ENCODE results near the gene SAFB2. TPM values are rescaled to one million over a fixed set of nuclear protein-coding genes. Genes with fewer than 3 reads are reported as not detected.
A peak's percentile ranks its signal among the peaks of the same experiment; 100 is the strongest.

SAFB2 gene
- total RNA-seq, 6 donors from 2014 or later: 41.8 to 273 (median 94.5) TPM

DNA sequence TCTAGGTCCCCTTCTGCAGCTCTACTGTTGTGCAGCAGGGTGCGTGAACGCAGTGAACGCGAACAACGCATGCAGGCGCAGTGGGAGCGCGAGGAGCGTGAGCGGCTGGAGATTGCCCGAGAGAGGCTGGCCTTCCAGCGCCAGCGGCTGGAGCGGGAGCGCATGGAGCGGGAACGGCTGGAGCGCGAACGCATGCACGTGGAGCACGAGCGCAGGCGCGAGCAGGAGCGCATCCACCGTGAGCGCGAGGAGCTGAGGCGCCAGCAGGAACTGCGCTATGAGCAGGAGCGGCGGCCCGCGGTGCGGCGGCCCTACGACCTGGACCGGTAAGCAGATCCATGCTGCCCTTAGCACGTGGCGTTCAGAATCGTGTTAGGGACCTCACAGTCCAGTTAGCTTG, 38.9 kb upstream of the SAFB2 start:
- TF ChIP-seq EP300 (IDR thresholded peaks at IDR 0.05): no peak
- no peak for TF ChIP-seq POLR2AphosphoS5 (IDR thresholded peaks at IDR 0.05)
- TF ChIP-seq POLR2A (IDR thresholded peaks at IDR 0.05): no peak
- TF ChIP-seq, protein P1, sequence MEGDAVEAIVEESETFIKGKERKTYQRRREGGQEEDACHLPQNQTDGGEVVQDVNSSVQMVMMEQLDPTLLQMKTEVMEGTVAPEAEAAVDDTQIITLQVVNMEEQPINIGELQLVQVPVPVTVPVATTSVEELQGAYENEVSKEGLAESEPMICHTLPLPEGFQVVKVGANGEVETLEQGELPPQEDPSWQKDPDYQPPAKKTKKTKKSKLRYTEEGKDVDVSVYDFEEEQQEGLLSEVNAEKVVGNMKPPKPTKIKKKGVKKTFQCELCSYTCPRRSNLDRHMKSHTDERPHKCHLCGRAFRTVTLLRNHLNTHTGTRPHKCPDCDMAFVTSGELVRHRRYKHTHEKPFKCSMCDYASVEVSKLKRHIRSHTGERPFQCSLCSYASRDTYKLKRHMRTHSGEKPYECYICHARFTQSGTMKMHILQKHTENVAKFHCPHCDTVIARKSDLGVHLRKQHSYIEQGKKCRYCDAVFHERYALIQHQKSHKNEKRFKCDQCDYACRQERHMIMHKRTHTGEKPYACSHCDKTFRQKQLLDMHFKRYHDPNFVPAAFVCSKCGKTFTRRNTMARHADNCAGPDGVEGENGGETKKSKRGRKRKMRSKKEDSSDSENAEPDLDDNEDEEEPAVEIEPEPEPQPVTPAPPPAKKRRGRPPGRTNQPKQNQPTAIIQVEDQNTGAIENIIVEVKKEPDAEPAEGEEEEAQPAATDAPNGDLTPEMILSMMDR (IDR thresholded peaks at IDR 0.05): no peak
- Histone ChIP-seq H3K9me3 (no peaks in the 10 kb centered on the region), H3K4me1 (no peaks in the 10 kb centered on the region), H3K36me3 (peaks cover 73 to 100% (median 93%) of the 10 kb centered on the region in 4 donors), H3K4me3 (no peak overlapping the region), H3K27me3 (no peaks in the 10 kb centered on the region), H3K27ac (no peak overlapping the region)
- no peak for ATAC-seq (ENCODE audit: low FRiP score in 2 of 2)
- WGBS, 2 donors: 97% methylated on average over 42 of the region's 42 CpGs
- peak in 1 of 2 donors; percentile 82 for DNase-seq

DNA sequence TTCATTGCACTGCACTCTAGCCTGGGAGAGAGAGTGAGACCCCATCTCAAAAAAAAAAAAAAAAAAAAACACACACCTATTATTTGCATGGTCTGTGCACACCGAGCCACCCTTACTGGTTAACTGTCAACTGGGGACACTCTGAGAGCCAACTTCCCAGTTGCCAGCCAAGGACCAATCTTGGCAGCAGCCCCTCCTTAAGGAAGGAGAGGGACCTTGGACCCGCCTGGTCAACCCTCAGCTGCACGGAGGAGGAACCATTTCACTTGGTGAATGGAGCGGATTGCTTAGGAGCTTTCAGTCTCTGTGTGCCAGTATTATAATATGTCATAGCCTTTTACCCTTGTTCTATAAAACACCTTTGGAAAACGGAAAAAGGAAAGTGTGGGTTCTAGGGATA, 32.8 kb upstream of the SAFB2 start:
- ATAC-seq (ENCODE audit: low FRiP score in 2 of 2): no peak
- TF ChIP-seq POLR2AphosphoS5 (IDR thresholded peaks at IDR 0.05) (no peak), POLR2A (IDR thresholded peaks at IDR 0.05) (no peak), EP300 (IDR thresholded peaks at IDR 0.05) (no peak)
- TF ChIP-seq, protein P1 (IDR thresholded peaks at IDR 0.05): no peak
- Histone ChIP-seq H3K9me3 (no peaks in the 10 kb centered on the region), H3K4me3 (no peak overlapping the region), H3K27me3 (no peaks in the 10 kb centered on the region), H3K27ac (no peak overlapping the region), H3K4me1 (no peaks in the 10 kb centered on the region), H3K36me3 (peaks cover 72 to 100% (median 92%) of the 10 kb centered on the region in 4 donors)
- no peak for DNase-seq
- 87 to 89% methylated on average over 5 of the region's 5 CpGs for WGBS, 2 donors

DNA sequence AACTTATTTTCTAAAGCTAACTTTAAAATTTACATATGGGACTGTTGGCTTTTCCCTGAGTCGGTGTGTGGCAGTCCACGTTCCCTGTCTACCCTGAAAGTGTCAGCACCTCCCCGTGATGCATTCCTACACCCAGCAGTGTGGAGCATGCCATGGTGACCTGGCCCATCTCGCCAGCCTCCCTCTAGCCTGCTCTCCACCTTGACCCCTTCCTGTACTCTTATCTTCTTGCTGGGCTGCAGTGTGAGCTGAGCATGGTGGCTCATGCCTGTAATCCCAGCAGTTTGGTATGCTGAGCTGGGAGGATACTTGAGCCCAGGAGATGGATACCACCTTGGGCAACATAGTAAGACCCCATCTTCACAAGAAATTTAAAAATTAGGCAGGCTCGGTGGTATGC, 32.4 kb upstream of the SAFB2 start:
- no peak for ATAC-seq (ENCODE audit: low FRiP score in 2 of 2)
- H3K27ac ChIP-seq: no peak overlapping the region
- 93 to 98% methylated on average over 5 of the region's 5 CpGs for WGBS, 2 donors

DNA sequence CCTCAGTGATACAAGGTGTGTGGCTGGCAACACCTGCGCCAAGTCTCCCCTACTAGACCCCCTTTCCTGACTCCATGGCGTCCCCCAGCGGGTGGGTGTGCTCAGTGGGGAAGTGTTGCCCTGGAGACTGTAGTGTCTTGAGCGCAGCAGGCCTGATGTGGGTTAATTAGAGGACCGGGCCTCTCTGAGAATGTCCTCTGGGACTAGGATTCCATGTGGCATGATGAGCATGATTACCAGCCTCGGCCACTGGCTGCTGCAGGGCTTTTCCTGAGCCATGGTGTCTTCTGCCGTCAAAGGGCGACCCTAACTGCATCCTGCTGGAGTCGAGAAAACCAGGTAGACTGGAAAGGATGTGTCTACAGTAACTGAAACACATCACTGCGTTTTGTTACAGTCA, 29.7 kb upstream of the SAFB2 start:
- DNase-seq (no peak), ATAC-seq (ENCODE audit: low FRiP score in 2 of 2) (peak in 1 of 2 donors; percentile 24)
- 97 to 98% methylated on average over 10 of the region's 10 CpGs for WGBS, 2 donors
- Histone ChIP-seq H3K27ac (no peak overlapping the region), H3K36me3 (peaks cover 74 to 92% (median 82%) of the 10 kb centered on the region in 4 donors), H3K4me1 (no peaks in the 10 kb centered on the region), H3K4me3 (no peak overlapping the region), H3K27me3 (no peaks in the 10 kb centered on the region), H3K9me3 (no peaks in the 10 kb centered on the region)
- TF ChIP-seq EP300 (IDR thresholded peaks at IDR 0.05): no peak
- no peak for TF ChIP-seq POLR2A (IDR thresholded peaks at IDR 0.05)
- TF ChIP-seq POLR2AphosphoS5 (IDR thresholded peaks at IDR 0.05): no peak
- TF ChIP-seq, protein P1 (IDR thresholded peaks at IDR 0.05): no peak

More for the DNA sequence above, 32.4 kb upstream of the SAFB2 start:
- Histone ChIP-seq H3K27me3 (no peaks in the 10 kb centered on the region), H3K4me1 (no peaks in the 10 kb centered on the region), H3K9me3 (no peaks in the 10 kb centered on the region), H3K36me3 (peaks cover 76 to 100% (median 95%) of the 10 kb centered on the region in 4 donors), H3K4me3 (no peak overlapping the region)
- DNase-seq: no peak
- no peak for TF ChIP-seq POLR2AphosphoS5 (IDR thresholded peaks at IDR 0.05)
- TF ChIP-seq, protein P1 (IDR thresholded peaks at IDR 0.05): no peak
- TF ChIP-seq EP300 (IDR thresholded peaks at IDR 0.05): no peak
- TF ChIP-seq POLR2A (IDR thresholded peaks at IDR 0.05): no peak

DNA sequence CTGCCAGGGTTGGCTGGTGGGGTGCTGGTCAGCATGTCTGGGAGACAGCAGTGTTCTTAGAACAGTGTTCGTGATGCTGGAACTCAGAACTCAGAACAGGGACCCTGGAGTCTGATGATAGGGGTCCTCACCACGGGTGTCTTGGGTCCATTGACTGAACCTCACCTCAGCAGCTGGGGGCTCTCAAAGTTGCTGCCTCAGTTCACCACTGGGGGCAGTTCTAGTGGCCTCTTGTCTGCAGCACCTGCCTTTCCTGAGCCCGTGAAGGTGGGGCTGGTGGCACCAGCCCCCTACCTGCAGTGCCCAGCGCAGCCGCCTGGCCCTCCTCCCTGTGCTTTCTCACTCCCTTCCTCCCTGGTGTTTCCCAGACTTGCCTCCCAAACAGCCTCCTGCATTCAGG, 28.8 kb upstream of the SAFB2 start:
- no peak for DNase-seq
- H3K36me3 ChIP-seq: peaks cover 76 to 92% (median 83%) of the 10 kb centered on the region in 4 donors
- WGBS, 2 donors: 92 to 94% methylated on average over 3 to 5 of the region's 5 CpGs
- H3K4me1 ChIP-seq: no peaks in the 10 kb centered on the region
- H3K4me3 ChIP-seq: no peak overlapping the region
- TF ChIP-seq POLR2A (IDR thresholded peaks at IDR 0.05): no peak
- TF ChIP-seq, protein P1 (IDR thresholded peaks at IDR 0.05): no peak
- TF ChIP-seq EP300 (IDR thresholded peaks at IDR 0.05): no peak
- TF ChIP-seq POLR2AphosphoS5 (IDR thresholded peaks at IDR 0.05): no peak
- H3K9me3 ChIP-seq: no peaks in the 10 kb centered on the region
- no peak for ATAC-seq (ENCODE audit: low FRiP score in 2 of 2)
- no peaks in the 10 kb centered on the region for H3K27me3 ChIP-seq
- H3K27ac ChIP-seq: no peak overlapping the region
